Measurements from ENCODE around the gene B3GALT5. TPM values are rescaled to one million over a fixed set of nuclear protein-coding genes. Genes with fewer than 3 reads are reported as not detected.
"Not testable (repeated sequence)": the region's sequence is repeated elsewhere in the genome, so short reads cannot be mapped to it uniquely, and the experiment has no call there.

B3GALT5 gene
- polyA plus RNA-seq, 3 donors: not detected

- DNase-seq: no peak
- no peak for TF ChIP-seq CTCF (IDR thresholded peaks at IDR 0.05)
- Mint-ChIP-seq H3K4me1 (peaks cover 2% of the 10 kb centered on the region), H3K27me3 (ENCODE audit: low read depth in 3 of 3) (peaks cover 0 to 8% (median 6%) of the 10 kb centered on the region in 3 donors), H3K9me3 (peaks cover 0 to 14% (median 4%) of the 10 kb centered on the region in 7 donors), H3K36me3 (no peaks in the 10 kb centered on the region), H3K4me3 (no peak overlapping the region), H3K27ac (no peak overlapping the region)
- Histone ChIP-seq H3K4me2 (replicated peaks; ENCODE audit: extremely low read depth, low read length, poor library complexity, severe bottlenecking) (no peak overlapping the region), H2AFZ (ENCODE audit: insufficient read depth, low read depth, low read length, poor library complexity, severe bottlenecking) (no peak overlapping the region), H3K36me3 (replicated peaks in 1 of 2; ENCODE audit: control insufficient read depth in 1 of 2, insufficient read depth in 2 of 2, low read length in 2 of 2) (no peaks in the 10 kb centered on the region), H3K9ac (ENCODE audit: insufficient read depth, low read length, poor library complexity, severe bottlenecking) (no peak overlapping the region), H3K4me1 (ENCODE audit: control insufficient read depth in 1 of 2, insufficient read depth in 2 of 2, low read length in 2 of 2) (no peaks in the 10 kb centered on the region), H3K79me2 (ENCODE audit: insufficient read depth, low read length) (no peaks in the 10 kb centered on the region), H3K4me3 (replicated peaks in 1 of 3; ENCODE audit: low read depth in 2 of 3, low read length in 3 of 3) (no peak overlapping the region), H3K27me3 (ENCODE audit: control insufficient read depth in 2 of 2, insufficient read depth in 2 of 2, low read length in 2 of 2) (no peaks in the 10 kb centered on the region), H3K9me3 (replicated peaks in 1 of 2; ENCODE audit: control insufficient read depth in 1 of 2, insufficient read depth in 1 of 2, low read length in 2 of 2) (no peaks in the 10 kb centered on the region), H4K20me1 (ENCODE audit: insufficient read depth, low read length) (no peaks in the 10 kb centered on the region), H3K27ac (ENCODE audit: low read depth in 1 of 2, low read length in 2 of 2) (no peak overlapping the region)
- intact Hi-C loops (cut with micrococcal nuclease): no loop called here
- no CpG with 5 or more reads among the region's 3 CpGs for WGBS (ENCODE audit: insufficient coverage)
Observed at GRCh38 chr21:39581414-39581813, 31.3 kb upstream of the B3GALT5 start.

- no peak overlapping the region for H3K4me2 ChIP-seq (replicated peaks; ENCODE audit: extremely low read depth, low read length, poor library complexity, severe bottlenecking)
- no peak overlapping the region for H2AFZ ChIP-seq (ENCODE audit: insufficient read depth, low read depth, low read length, poor library complexity, severe bottlenecking)
- no peaks in the 10 kb centered on the region for H3K9me3 ChIP-seq (replicated peaks in 1 of 2; ENCODE audit: control insufficient read depth in 1 of 2, insufficient read depth in 1 of 2, low read length in 2 of 2)
- Mint-ChIP-seq H3K27me3 (ENCODE audit: low read depth in 3 of 3) (peaks cover 3 to 8% (median 6%) of the 10 kb centered on the region in 3 donors), H3K4me1 (no peaks in the 10 kb centered on the region), H3K36me3 (no peaks in the 10 kb centered on the region), H3K9me3 (peaks cover 2 to 9% (median 4%) of the 10 kb centered on the region in 7 donors), H3K27ac (no peak overlapping the region), H3K4me3 (no peak overlapping the region)
- intact Hi-C loops (cut with micrococcal nuclease): no loop called here
- no peak for TF ChIP-seq CTCF (IDR thresholded peaks at IDR 0.05)
- H4K20me1 ChIP-seq (ENCODE audit: insufficient read depth, low read length): no peaks in the 10 kb centered on the region
- H3K36me3 ChIP-seq (replicated peaks in 1 of 2; ENCODE audit: control insufficient read depth in 1 of 2, insufficient read depth in 2 of 2, low read length in 2 of 2): no peaks in the 10 kb centered on the region
- WGBS (ENCODE audit: insufficient coverage): no CpG with 5 or more reads among the region's 4 CpGs
- no peak overlapping the region for H3K4me3 ChIP-seq (replicated peaks in 1 of 3; ENCODE audit: low read depth in 2 of 3, low read length in 3 of 3)
- no peak overlapping the region for H3K9ac ChIP-seq (ENCODE audit: insufficient read depth, low read length, poor library complexity, severe bottlenecking)
- H3K27me3 ChIP-seq (ENCODE audit: control insufficient read depth in 2 of 2, insufficient read depth in 2 of 2, low read length in 2 of 2): no peaks in the 10 kb centered on the region
- no peaks in the 10 kb centered on the region for H3K4me1 ChIP-seq (ENCODE audit: control insufficient read depth in 1 of 2, insufficient read depth in 2 of 2, low read length in 2 of 2)
- H3K79me2 ChIP-seq (ENCODE audit: insufficient read depth, low read length): no peaks in the 10 kb centered on the region
- no peak for DNase-seq
- H3K27ac ChIP-seq (ENCODE audit: low read depth in 1 of 2, low read length in 2 of 2): no peak overlapping the region
Observed at GRCh38 chr21:39582749-39583148, 30.0 kb upstream of the B3GALT5 start.

GRCh38 chr21:39583586-39583985, 29.2 kb upstream of the B3GALT5 start:
- H3K9me3 ChIP-seq (replicated peaks in 1 of 2; ENCODE audit: control insufficient read depth in 1 of 2, insufficient read depth in 1 of 2, low read length in 2 of 2); H3K4me2 ChIP-seq (replicated peaks; ENCODE audit: extremely low read depth, low read length, poor library complexity, severe bottlenecking); H2AFZ ChIP-seq (ENCODE audit: insufficient read depth, low read depth, low read length, poor library complexity, severe bottlenecking); H3K27me3 Mint-ChIP-seq (ENCODE audit: low read depth in 3 of 3); H3K27ac Mint-ChIP-seq; H3K36me3 Mint-ChIP-seq; H4K20me1 ChIP-seq (ENCODE audit: insufficient read depth, low read length); H3K4me1 Mint-ChIP-seq; H3K36me3 ChIP-seq (replicated peaks in 1 of 2; ENCODE audit: control insufficient read depth in 1 of 2, insufficient read depth in 2 of 2, low read length in 2 of 2); H3K79me2 ChIP-seq (ENCODE audit: insufficient read depth, low read length); H3K27me3 ChIP-seq (ENCODE audit: control insufficient read depth in 2 of 2, insufficient read depth in 2 of 2, low read length in 2 of 2); H3K27ac ChIP-seq (ENCODE audit: low read depth in 1 of 2, low read length in 2 of 2); H3K4me3 ChIP-seq (replicated peaks in 1 of 3; ENCODE audit: low read depth in 2 of 3, low read length in 3 of 3); H3K4me1 ChIP-seq (ENCODE audit: control insufficient read depth in 1 of 2, insufficient read depth in 2 of 2, low read length in 2 of 2); DNase-seq; H3K4me3 Mint-ChIP-seq; H3K9ac ChIP-seq (ENCODE audit: insufficient read depth, low read length, poor library complexity, severe bottlenecking); intact Hi-C loops (cut with micrococcal nuclease): not testable (repeated sequence)
- WGBS (ENCODE audit: insufficient coverage): no CpG with 5 or more reads among the region's 2 CpGs
- peaks cover 4 to 11% (median 6%) of the 10 kb centered on the region in 7 donors for H3K9me3 Mint-ChIP-seq
